C4-2B (cell line): ENCODE measurements around the gene NUB1.

Experiments used
- H3K27ac ChIP-seq: fragments of 450-650 bp; 2 replicates; pipeline ENCODE4 v1.5.1; 2017
- ZFX ChIP-seq: fragments of 450-650 bp; IDR thresholded peaks from 2 replicates; pipeline ENCODE4 v1.6.1; 2017
- TF ChIP-seq, protein P1 (sequence below): fragments of 450-650 bp; conservative IDR thresholded peaks from 2 replicates; pipeline ENCODE4 v1.5.1; 2017; ENCODE audit warnings: mild to moderate bottlenecking

The NUB1 gene

DNA sequence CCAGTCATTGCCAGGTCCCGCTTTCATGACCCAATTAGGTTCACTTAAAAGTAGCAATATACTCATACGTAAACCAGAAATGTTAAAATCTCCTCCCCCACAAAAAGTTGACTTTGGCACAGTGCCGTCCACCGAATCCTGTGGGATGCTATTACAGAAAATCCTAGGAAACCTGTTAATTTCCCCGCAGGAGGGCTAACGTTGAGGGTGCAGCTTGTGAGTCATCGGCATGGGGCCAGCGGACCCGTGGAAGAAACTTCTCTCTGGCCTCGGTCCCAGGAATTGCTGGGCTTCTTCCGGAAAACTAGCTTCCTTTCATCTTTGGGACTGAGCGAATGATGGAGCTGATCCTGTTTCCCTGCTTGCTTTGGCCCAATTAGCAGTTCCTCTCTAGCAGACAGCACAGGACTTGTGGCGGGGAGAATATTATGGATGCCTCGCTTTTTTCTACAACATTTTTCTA is 84.9 kb downstream of the NUB1 start:
- H3K27ac ChIP-seq, result no peak overlapping the region
- TF ChIP-seq ZFX, result no peak
- TF ChIP-seq, protein P1, sequence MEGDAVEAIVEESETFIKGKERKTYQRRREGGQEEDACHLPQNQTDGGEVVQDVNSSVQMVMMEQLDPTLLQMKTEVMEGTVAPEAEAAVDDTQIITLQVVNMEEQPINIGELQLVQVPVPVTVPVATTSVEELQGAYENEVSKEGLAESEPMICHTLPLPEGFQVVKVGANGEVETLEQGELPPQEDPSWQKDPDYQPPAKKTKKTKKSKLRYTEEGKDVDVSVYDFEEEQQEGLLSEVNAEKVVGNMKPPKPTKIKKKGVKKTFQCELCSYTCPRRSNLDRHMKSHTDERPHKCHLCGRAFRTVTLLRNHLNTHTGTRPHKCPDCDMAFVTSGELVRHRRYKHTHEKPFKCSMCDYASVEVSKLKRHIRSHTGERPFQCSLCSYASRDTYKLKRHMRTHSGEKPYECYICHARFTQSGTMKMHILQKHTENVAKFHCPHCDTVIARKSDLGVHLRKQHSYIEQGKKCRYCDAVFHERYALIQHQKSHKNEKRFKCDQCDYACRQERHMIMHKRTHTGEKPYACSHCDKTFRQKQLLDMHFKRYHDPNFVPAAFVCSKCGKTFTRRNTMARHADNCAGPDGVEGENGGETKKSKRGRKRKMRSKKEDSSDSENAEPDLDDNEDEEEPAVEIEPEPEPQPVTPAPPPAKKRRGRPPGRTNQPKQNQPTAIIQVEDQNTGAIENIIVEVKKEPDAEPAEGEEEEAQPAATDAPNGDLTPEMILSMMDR, result no peak

DNA sequence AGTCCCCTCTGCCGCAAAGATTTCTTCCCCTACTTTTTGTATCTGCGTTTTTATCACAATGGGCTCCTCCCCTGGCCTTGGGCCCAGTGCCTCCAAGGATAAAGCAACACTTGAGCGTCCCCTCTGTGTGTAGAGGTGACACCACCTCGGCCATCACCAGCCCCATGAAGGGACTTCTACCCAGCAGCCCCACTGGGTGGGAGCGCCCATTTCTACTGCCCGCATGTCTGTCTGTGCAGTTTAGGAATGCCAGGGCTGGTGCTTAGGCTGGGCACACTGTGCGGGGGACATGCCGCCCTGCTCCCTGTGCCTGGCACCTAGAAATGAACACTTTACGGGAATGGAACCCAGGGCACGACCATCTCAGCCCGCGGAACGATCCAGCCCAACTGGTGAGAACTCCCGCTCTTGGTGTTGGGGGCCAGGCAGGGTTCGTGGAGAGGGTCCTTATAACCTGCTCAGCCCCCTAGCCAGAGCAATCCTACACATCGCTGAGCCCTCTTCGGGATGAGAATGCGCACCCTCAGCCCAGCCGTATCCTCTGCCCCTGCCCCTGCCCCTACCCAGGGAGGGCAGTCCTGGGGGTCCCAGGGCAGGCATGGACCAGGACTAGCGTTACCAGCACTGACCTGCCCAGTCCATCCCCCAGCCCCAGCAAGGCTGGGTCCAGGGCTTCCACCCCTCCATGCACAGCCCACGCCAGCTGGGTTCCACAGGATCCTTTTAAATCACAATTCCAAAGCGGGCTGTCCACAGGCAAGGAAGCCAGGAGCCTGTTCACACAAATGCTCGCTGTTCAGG is 85.5 kb downstream of the NUB1 start:
- H3K27ac ChIP-seq, result no peak overlapping the region
- no peak for TF ChIP-seq ZFX
- TF ChIP-seq, protein P1, result no peak

DNA sequence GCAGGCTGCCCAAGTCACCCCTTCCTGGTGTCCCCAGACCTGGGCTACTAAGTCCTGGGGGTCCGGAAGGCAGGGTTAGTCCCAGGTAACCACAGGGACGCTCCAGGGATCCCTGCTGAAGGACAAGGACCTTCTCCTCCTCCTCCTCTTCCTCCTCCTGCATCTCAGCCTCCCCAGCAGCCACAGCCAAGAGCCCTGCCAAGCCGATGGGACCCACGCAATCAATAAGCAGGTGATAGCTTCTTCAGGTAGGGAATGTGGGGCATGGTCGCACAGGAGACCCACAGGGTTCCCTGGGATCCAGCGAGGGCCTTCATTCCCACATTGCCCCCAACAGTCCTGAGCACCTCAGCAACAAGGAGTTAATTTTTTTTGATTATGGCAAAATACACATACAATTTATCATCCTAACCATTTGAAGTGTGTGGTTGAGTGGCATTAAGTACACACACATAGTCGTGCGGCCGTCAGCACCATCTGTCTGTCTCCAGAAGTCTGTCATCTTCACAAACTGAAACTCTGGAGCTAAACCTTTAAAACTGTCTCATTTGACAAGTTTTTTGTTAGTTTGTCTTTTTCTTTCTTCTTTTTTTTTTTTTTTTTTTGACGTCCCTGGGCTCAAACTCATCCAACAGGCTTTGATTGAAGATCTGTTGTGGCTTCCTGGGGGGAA is 86.2 kb downstream of the NUB1 start:
- TF ChIP-seq ZFX, result no peak
- TF ChIP-seq, protein P1, result no peak
- no peak overlapping the region for H3K27ac ChIP-seq
